DND-41 (cell line): ENCODE results near the gene KRT72.

Source experiments
- ATAC-seq: fragments of 200-7000 bp; cut with Tn5 transposase; 3 replicates; pipeline ENCODE4 v1.9.1; 2021; ENCODE audit warnings: low read depth; ENCODE audit not compliant: insufficient read depth
- DNase-seq: peaks from one replicate; pipeline ENCODE4 v3.0.0-alpha.2; 2020
- H2AFZ ChIP-seq: 2 replicates; pipeline ENCODE4 v1.6.0; 2012; ENCODE audit warnings: low read depth, low read length
- H3K27ac ChIP-seq: 2 replicates; pipeline ENCODE4 v1.5.1; 2012; ENCODE audit warnings: low read length, inconsistent platforms
- H3K27me3 ChIP-seq: fragments of 200-600 bp; sonication (generic); 2 replicates; pipeline ENCODE4 v1.6.0; 2012; ENCODE audit warnings: low read length, mild to moderate bottlenecking, inconsistent platforms; ENCODE audit not compliant: insufficient read depth, poor library complexity
- H3K36me3 ChIP-seq: 2 replicates; pipeline ENCODE4 v1.5.1; 2012; ENCODE audit warnings: low read length, inconsistent platforms; ENCODE audit not compliant: insufficient read depth
- H3K4me1 ChIP-seq: 2 replicates; pipeline ENCODE4 v1.5.1; 2012; ENCODE audit warnings: mild to moderate bottlenecking, low read length; ENCODE audit not compliant: insufficient read depth
- H3K4me2 ChIP-seq: 2 replicates; pipeline ENCODE4 v1.6.0; 2012; ENCODE audit warnings: mild to moderate bottlenecking, moderate library complexity, low read length, inconsistent platforms; ENCODE audit not compliant: insufficient read depth
- H3K4me3 ChIP-seq, 2 experiments: fragments of 200-600 bp in 1 of 2; shearing (Covaris generic) in 1 of 2; 2 replicates each; pipeline ENCODE4 v1.5.1; 2012 to 2016; ENCODE audit warnings: inconsistent platforms in 2 of 2, low read length in 2 of 2, mild to moderate bottlenecking in 2 of 2, low read depth in 1 of 2, moderate library complexity in 1 of 2
- H3K79me2 ChIP-seq: 2 replicates; pipeline ENCODE4 v1.6.0; 2012; ENCODE audit warnings: low read length, inconsistent platforms; ENCODE audit not compliant: insufficient read depth
- H3K9ac ChIP-seq: 2 replicates; pipeline ENCODE4 v1.6.0; 2012; ENCODE audit warnings: low read depth, mild to moderate bottlenecking, inconsistent platforms, low read length, moderate library complexity
- H3K9me3 ChIP-seq: 2 replicates; pipeline ENCODE4 v1.5.1; 2012; ENCODE audit warnings: low read length, moderate library complexity, mild to moderate bottlenecking, inconsistent platforms; ENCODE audit not compliant: insufficient read depth, severe bottlenecking
- H4K20me1 ChIP-seq: 2 replicates; pipeline ENCODE4 v1.6.0; 2012; ENCODE audit warnings: low read length; ENCODE audit not compliant: insufficient read depth
- EZH2 ChIP-seq: IDR thresholded peaks from 3 replicates; pipeline ENCODE4 v1.6.1; 2012; ENCODE audit warnings: borderline replicate concordance, low read depth, mild to moderate bottlenecking, moderate library complexity, low read length, inconsistent platforms; ENCODE audit not compliant: severe bottlenecking
- TF ChIP-seq, protein P1 (sequence below): IDR thresholded peaks from 2 replicates; pipeline ENCODE4 v1.5.1; 2012; ENCODE audit warnings: borderline replicate concordance, low read length, moderate library complexity, mild to moderate bottlenecking; ENCODE audit not compliant: poor library complexity, severe bottlenecking; ENCODE audit errors: extremely low read depth

Gene KRT72

DNA sequence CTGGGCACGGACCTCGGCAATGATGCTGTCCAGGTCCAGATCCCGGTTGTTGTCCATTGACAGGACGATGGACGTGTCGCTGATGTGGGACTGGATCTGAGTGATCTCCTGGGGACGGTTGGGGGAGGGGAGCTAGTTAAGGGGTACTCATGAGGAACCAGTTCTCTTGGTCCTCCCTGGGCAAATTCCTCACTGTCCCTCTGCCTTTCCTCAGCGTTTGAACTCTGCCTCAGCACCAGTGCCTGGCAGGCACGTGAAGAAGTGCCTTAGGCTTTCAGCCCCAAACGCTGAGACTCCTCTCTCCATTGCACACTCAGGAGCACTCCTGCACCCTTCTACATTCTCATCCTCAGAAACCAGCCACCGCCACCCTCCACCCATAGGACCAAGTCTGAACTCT lies 9.7 kb downstream of the KRT72 start:
- Histone ChIP-seq H3K27ac (no peak overlapping the region), H3K4me1 (no peaks in the 10 kb centered on the region), H3K4me3 (no peak overlapping the region), H3K9ac (no peak overlapping the region), H3K27me3 (peaks cover 8% of the 10 kb centered on the region), H4K20me1 (no peaks in the 10 kb centered on the region), H3K79me2 (no peaks in the 10 kb centered on the region), H2AFZ (no peak overlapping the region), H3K36me3 (no peaks in the 10 kb centered on the region), H3K9me3 (no peaks in the 10 kb centered on the region), H3K4me2 (no peak overlapping the region)
- TF ChIP-seq, protein P1, sequence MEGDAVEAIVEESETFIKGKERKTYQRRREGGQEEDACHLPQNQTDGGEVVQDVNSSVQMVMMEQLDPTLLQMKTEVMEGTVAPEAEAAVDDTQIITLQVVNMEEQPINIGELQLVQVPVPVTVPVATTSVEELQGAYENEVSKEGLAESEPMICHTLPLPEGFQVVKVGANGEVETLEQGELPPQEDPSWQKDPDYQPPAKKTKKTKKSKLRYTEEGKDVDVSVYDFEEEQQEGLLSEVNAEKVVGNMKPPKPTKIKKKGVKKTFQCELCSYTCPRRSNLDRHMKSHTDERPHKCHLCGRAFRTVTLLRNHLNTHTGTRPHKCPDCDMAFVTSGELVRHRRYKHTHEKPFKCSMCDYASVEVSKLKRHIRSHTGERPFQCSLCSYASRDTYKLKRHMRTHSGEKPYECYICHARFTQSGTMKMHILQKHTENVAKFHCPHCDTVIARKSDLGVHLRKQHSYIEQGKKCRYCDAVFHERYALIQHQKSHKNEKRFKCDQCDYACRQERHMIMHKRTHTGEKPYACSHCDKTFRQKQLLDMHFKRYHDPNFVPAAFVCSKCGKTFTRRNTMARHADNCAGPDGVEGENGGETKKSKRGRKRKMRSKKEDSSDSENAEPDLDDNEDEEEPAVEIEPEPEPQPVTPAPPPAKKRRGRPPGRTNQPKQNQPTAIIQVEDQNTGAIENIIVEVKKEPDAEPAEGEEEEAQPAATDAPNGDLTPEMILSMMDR: no peak
- TF ChIP-seq EZH2: no peak
- ATAC-seq: no peak
- DNase-seq: no peak

DNA sequence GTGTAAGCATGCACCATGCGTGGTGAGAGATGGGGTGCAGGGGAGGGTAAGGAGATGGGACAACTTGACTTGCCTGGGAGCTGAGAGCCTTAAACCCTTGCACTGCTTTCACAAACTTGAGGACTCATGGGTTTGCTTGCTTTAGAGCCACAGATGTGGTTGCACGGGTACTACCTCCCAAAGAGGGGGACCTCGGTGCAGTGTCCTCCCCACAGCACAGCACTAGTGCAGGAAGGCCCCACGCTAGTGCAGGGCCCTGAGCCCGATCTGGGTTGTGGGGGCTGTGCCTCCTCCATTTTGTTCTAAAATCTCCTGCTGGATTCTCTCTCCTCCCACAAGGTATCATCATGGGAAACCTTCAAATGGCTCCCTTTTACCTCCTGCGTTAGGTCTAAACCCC lies 11.2 kb downstream of the KRT72 start:
- Histone ChIP-seq H4K20me1 (no peaks in the 10 kb centered on the region), H3K27ac (no peak overlapping the region), H3K27me3 (peaks cover 8% of the 10 kb centered on the region), H3K9me3 (no peaks in the 10 kb centered on the region), H3K36me3 (no peaks in the 10 kb centered on the region), H3K4me2 (no peak overlapping the region), H3K9ac (no peak overlapping the region), H3K4me1 (no peaks in the 10 kb centered on the region), H3K79me2 (no peaks in the 10 kb centered on the region), H3K4me3 (no peak overlapping the region), H2AFZ (no peak overlapping the region)
- ATAC-seq (no peak), DNase-seq (no peak)
- no peak for TF ChIP-seq EZH2
- TF ChIP-seq, protein P1: no peak

DNA sequence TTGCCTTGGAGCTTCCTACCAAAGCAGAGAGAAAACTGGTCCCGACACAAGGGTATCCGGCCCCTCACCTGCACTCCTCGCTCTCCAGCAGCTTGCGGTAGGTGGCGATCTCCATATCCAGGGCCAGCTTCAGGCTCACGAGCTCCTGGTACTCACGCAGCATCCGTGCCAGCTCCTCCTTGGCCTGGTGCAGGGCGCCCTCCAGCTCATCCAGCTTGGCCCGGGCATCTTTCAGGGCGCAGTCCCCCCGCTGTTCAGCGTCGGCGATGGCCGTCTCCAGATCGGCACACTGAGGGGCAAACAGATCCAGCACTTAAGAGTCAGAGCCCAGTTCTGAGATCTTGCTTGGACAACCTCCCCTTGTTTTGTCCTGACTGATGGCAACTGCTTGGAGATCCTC lies 13.7 kb downstream of the KRT72 start:
- H3K9ac ChIP-seq: no peak overlapping the region
- H2AFZ ChIP-seq: no peak overlapping the region
- no peaks in the 10 kb centered on the region for H3K79me2 ChIP-seq
- H3K36me3 ChIP-seq: no peaks in the 10 kb centered on the region
- DNase-seq: no peak
- H3K9me3 ChIP-seq: no peaks in the 10 kb centered on the region
- no peak for TF ChIP-seq EZH2
- TF ChIP-seq, protein P1: no peak
- no peak overlapping the region for H3K27ac ChIP-seq
- H3K4me2 ChIP-seq: no peak overlapping the region
- H4K20me1 ChIP-seq: no peaks in the 10 kb centered on the region
- H3K4me1 ChIP-seq: no peaks in the 10 kb centered on the region
- no peak for ATAC-seq
- no peak overlapping the region for H3K4me3 ChIP-seq
- H3K27me3 ChIP-seq: peaks cover 12% of the 10 kb centered on the region

DNA sequence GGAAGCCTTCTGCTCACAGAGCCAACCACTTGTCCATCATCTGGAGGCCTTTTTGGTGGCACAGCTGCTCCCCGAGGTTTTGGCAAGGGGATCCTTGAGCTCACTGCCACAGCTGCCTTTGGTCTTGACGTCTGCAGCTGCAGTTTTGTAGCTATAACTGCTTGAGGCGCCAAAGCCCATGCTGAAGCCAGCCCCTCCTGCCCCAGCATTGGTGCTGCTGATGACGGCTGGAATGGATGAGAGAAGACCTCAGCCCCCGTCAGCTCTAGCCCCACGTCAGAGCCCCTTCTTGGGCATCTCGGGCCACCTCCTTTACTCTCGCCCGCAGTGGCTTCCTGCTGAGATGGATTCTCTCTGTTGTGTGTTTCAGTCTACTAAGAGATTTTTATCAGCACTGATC lies 15.3 kb downstream of the KRT72 start:
- Histone ChIP-seq H3K79me2 (no peaks in the 10 kb centered on the region), H3K36me3 (no peaks in the 10 kb centered on the region), H2AFZ (no peak overlapping the region), H3K4me3 (no peak overlapping the region), H3K4me2 (no peak overlapping the region), H3K27ac (no peak overlapping the region), H3K4me1 (no peaks in the 10 kb centered on the region), H3K9me3 (no peaks in the 10 kb centered on the region), H3K27me3 (peaks cover 12% of the 10 kb centered on the region), H4K20me1 (no peaks in the 10 kb centered on the region), H3K9ac (no peak overlapping the region)
- ATAC-seq (peak; percentile 31; the same call in 2 of the 3 replicates), DNase-seq (peak; percentile 10)
- TF ChIP-seq, protein P1: no peak
- no peak for TF ChIP-seq EZH2
